ENCODE measurements around the gene SRPRB.

SRPRB gene

DNA sequence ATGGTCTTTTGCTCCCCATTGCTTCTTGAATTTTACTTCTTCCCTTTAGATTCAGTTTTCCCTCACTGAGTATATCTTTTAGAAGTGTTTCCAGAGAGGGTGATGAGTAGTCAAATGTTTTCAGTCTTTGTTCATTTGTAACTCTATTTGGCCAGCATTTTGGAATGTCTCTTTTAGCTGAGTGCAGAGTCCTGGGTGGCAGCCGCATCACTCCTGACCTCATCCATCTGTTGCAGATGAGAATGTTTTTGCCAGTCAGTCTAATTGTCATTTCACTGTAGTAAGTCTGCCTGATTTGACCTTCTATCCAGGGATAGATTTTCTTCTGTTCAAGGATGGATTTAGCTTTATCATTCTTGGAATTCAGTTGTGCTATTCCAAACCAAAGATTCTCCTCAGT is 7.3 kb downstream of the SRPRB start:
- Histone ChIP-seq H3K4me3 (ENCODE audit: low read depth in 1 of 2, low read length in 1 of 2) (no peak overlapping the region), H3K27me3 (no peaks in the 10 kb centered on the region), H3K36me3 (peaks cover 6% of the 10 kb centered on the region), H3K9me3 (no peaks in the 10 kb centered on the region), H3K27ac (no peak overlapping the region), H3K4me1 (ENCODE audit: control insufficient read depth in 1 of 2, insufficient read depth in 1 of 2, low read depth in 1 of 2, low read length in 1 of 2) (no peaks in the 10 kb centered on the region)
- TF ChIP-seq, protein P1, sequence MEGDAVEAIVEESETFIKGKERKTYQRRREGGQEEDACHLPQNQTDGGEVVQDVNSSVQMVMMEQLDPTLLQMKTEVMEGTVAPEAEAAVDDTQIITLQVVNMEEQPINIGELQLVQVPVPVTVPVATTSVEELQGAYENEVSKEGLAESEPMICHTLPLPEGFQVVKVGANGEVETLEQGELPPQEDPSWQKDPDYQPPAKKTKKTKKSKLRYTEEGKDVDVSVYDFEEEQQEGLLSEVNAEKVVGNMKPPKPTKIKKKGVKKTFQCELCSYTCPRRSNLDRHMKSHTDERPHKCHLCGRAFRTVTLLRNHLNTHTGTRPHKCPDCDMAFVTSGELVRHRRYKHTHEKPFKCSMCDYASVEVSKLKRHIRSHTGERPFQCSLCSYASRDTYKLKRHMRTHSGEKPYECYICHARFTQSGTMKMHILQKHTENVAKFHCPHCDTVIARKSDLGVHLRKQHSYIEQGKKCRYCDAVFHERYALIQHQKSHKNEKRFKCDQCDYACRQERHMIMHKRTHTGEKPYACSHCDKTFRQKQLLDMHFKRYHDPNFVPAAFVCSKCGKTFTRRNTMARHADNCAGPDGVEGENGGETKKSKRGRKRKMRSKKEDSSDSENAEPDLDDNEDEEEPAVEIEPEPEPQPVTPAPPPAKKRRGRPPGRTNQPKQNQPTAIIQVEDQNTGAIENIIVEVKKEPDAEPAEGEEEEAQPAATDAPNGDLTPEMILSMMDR (IDR thresholded peaks at IDR 0.05): no peak

GRCh38 chr3:133815386-133815785 is 9.8 kb downstream of the SRPRB start:
- no peaks in the 10 kb centered on the region for H3K27me3 ChIP-seq
- H3K36me3 ChIP-seq: peaks cover 6% of the 10 kb centered on the region
- H3K27ac ChIP-seq: no peak overlapping the region
- H3K4me1 ChIP-seq (ENCODE audit: control insufficient read depth in 1 of 2, insufficient read depth in 1 of 2, low read depth in 1 of 2, low read length in 1 of 2): no peaks in the 10 kb centered on the region
- no peaks in the 10 kb centered on the region for H3K9me3 ChIP-seq
- no peak overlapping the region for H3K4me3 ChIP-seq (ENCODE audit: low read depth in 1 of 2, low read length in 1 of 2)
- TF ChIP-seq, protein P1 (IDR thresholded peaks at IDR 0.05): no peak

GRCh38 chr3:133820129-133820528 is 14.5 kb downstream of the SRPRB start:
- Histone ChIP-seq H3K4me1 (ENCODE audit: control insufficient read depth in 1 of 2, insufficient read depth in 1 of 2, low read depth in 1 of 2, low read length in 1 of 2) (no peaks in the 10 kb centered on the region), H3K9me3 (no peaks in the 10 kb centered on the region), H3K27me3 (no peaks in the 10 kb centered on the region), H3K4me3 (ENCODE audit: low read depth in 1 of 2, low read length in 1 of 2) (no peak overlapping the region), H3K27ac (no peak overlapping the region), H3K36me3 (peaks cover 13% of the 10 kb centered on the region)
- TF ChIP-seq, protein P1 (IDR thresholded peaks at IDR 0.05): no peak

DNA sequence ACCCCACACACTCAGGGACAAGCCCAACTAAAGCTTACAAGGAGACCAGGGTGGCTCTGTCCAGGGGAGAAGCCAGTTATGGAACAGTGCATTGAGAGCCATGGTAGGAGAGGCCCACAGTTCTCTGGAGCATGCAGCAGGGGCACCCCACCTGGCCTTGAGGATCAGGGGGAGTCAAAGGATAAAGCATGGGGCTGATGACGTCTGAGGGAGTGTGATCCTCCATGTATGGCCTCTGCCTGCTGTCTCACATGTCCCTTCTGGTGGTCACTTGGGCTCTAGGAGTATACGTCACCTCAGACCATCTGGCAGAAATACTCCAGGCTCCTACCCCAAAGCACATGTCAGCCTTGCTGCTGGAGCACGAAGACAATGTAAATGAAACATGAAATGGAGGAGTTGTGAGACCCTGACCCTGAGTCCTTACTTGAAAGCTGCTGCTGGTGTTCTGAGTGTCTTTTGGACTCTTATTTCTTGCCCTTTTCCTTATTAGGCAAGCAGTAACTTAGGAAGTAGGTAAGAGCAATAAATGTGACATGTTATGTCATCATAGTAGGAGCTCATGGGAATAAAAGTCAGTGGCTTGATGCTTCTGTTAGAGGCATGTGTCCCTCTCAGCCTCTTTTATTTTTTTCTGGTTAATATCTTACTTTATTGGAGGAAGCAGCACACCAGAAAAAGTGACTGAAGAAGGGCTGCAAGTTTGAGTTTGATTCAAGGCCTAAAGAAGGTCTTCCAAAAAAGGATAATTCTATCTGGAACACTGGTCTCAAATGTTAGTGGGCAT is 15.5 kb downstream of the SRPRB start:
- no peaks in the 10 kb centered on the region for H3K27me3 ChIP-seq
- TF ChIP-seq, protein P1 (IDR thresholded peaks at IDR 0.05): no peak
- H3K36me3 ChIP-seq: peaks cover 13% of the 10 kb centered on the region
- H3K27ac ChIP-seq: no peak overlapping the region
- no peak overlapping the region for H3K4me3 ChIP-seq (ENCODE audit: low read depth in 1 of 2, low read length in 1 of 2)
- no peaks in the 10 kb centered on the region for H3K4me1 ChIP-seq (ENCODE audit: control insufficient read depth in 1 of 2, insufficient read depth in 1 of 2, low read depth in 1 of 2, low read length in 1 of 2)
- no peaks in the 10 kb centered on the region for H3K9me3 ChIP-seq

GRCh38 chr3:133821767-133822638 is 16.4 kb downstream of the SRPRB start:
- Histone ChIP-seq H3K36me3 (peaks cover 13% of the 10 kb centered on the region), H3K27ac (no peak overlapping the region), H3K4me3 (ENCODE audit: low read depth in 1 of 2, low read length in 1 of 2) (no peak overlapping the region), H3K9me3 (no peaks in the 10 kb centered on the region), H3K27me3 (no peaks in the 10 kb centered on the region), H3K4me1 (ENCODE audit: control insufficient read depth in 1 of 2, insufficient read depth in 1 of 2, low read depth in 1 of 2, low read length in 1 of 2) (no peaks in the 10 kb centered on the region)
- TF ChIP-seq, protein P1 (IDR thresholded peaks at IDR 0.05): no peak

Data from neutrophil (primary cell).